Measurements from ENCODE around the gene PARP4. TPM values are rescaled to one million over a fixed set of nuclear protein-coding genes. Genes with fewer than 3 reads are reported as not detected.
"Not testable (repeated sequence)": the region's sequence is repeated elsewhere in the genome, so short reads cannot be mapped to it uniquely, and the experiment has no call there.

Gene PARP4
- total and polyA plus RNA-seq, 2 donors (not counting 3 experiments of a cell fraction or from before 2014, with no cell fraction given) = 37.1 to 71.7 TPM

DNA sequence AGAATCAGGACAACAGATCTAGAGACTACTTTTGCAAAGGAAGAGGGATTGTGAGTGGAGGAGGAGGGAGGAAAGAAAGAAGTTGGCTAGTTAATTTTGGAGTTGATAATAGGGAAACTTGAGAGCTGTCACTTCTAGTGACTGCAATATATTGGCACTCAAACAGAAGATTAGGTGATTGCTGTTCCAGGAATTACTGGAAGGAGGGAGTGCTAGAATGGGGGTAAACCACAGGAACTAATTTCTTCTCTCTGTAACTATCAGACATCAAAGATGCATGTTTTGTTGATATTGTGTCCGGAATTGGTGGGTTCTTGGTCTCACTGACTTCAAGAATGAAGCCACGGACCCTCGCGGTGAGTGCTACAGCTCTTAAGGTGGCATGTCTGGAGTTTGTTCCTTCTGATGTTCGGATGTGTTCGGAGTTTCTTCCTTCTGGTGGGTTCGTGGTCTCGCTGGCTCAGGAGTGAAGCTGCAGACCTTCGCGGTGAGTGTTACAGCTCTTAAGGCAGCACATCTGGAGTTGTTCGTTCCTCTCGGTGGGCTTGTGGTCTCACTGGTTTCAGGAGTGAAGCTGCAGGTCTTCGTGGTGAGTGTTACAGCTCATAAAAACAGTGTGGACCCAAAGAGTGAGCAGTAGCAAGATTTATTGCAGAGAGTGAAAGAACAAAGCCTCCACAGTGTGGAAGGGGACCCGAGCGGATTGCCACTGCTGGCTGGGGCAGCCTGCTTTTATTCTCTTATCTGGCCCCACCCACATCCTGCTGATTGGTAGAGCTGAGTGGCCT lies 47.0 kb upstream of the PARP4 start:
- intact Hi-C loops (cut with micrococcal nuclease) = loop anchor here (5.0 kb wide), 1 partner anchor 242 kb away; no protein-coding TSS in a partner anchor
- H3K79me2 ChIP-seq (ENCODE audit: control insufficient read depth, insufficient read depth, low read length); H3K4me3 ChIP-seq (replicated peaks in 1 of 3; ENCODE audit: insufficient read depth in 1 of 3, low read depth in 1 of 3, low read length in 3 of 3); H4K20me1 ChIP-seq (replicated peaks; ENCODE audit: control insufficient read depth, extremely low read depth, insufficient read depth, low read length); POLR2A ChIA-PET; H3K4me2 ChIP-seq (ENCODE audit: insufficient read depth, low read length); BruUV-seq (replicated peaks); H3K9me1 ChIP-seq (replicated peaks; ENCODE audit: control insufficient read depth, extremely low read depth, insufficient read depth, low read length); dilution Hi-C loops (cut with MboI; ENCODE audit: extremely low pct_ligation_motif_present, low sequenced_read_pairs); FAIRE-seq; CTCF ChIA-PET; DNase-seq (ENCODE audit: low read depth, low spot score); H3K9me3 ChIP-seq (replicated peaks; ENCODE audit: control insufficient read depth, insufficient read depth, low read length); H3K27ac ChIP-seq (ENCODE audit: insufficient read depth, low read depth, low read length); H3K4me1 ChIP-seq (ENCODE audit: control insufficient read depth, extremely low read depth, insufficient read depth, low read length); H3K36me3 ChIP-seq (ENCODE audit: control insufficient read depth in 2 of 2, extremely low read depth in 1 of 2, insufficient read depth in 2 of 2, low read length in 2 of 2); H3K9ac ChIP-seq (replicated peaks; ENCODE audit: extremely low read depth, insufficient read depth, low read length); H2AFZ ChIP-seq (ENCODE audit: low read depth, low read length): not testable (repeated sequence)
- H3K27me3 ChIP-seq (ENCODE audit: control insufficient read depth in 2 of 2, insufficient read depth in 2 of 2, low read length in 2 of 2) = peaks cover 2 to 12% of the 10 kb centered on the region in 2 experiments

DNA sequence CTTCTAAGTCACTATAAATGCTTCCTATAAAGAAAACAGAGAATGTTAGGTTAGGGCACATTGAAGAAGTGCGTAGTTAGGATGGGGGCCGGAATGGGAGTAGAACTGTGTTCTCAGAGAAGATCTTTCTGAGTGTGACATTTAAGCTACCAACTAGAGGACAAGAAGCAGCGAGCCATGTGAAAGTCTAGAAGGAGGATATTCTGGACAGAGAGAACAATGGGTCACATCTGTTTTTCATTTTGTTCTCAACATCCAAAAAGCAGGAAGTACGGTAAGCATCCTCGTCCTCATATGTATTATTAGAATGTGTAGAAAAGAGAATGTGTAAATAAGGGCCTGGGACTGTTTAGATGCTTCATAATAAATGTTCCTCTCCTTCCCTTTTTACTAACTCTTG lies 44.5 kb upstream of the PARP4 start:
- BruUV-seq (replicated peaks) = no TSS peak
- Histone ChIP-seq H3K4me2 (ENCODE audit: insufficient read depth, low read length) (no peak overlapping the region), H2AFZ (ENCODE audit: low read depth, low read length) (no peak overlapping the region), H3K9ac (replicated peaks; ENCODE audit: extremely low read depth, insufficient read depth, low read length) (no peak overlapping the region), H3K27ac (ENCODE audit: insufficient read depth, low read depth, low read length) (no peak overlapping the region), H3K79me2 (ENCODE audit: control insufficient read depth, insufficient read depth, low read length) (no peaks in the 10 kb centered on the region), H3K4me1 (ENCODE audit: control insufficient read depth, extremely low read depth, insufficient read depth, low read length) (no peaks in the 10 kb centered on the region), H3K27me3 (ENCODE audit: control insufficient read depth in 2 of 2, insufficient read depth in 2 of 2, low read length in 2 of 2) (peaks cover 2 to 11% of the 10 kb centered on the region in 2 experiments), H3K36me3 (ENCODE audit: control insufficient read depth in 2 of 2, extremely low read depth in 1 of 2, insufficient read depth in 2 of 2, low read length in 2 of 2) (no peaks in the 10 kb centered on the region), H3K4me3 (replicated peaks in 1 of 3; ENCODE audit: insufficient read depth in 1 of 3, low read depth in 1 of 3, low read length in 3 of 3) (no peak overlapping the region), H4K20me1 (replicated peaks; ENCODE audit: control insufficient read depth, extremely low read depth, insufficient read depth, low read length) (no peaks in the 10 kb centered on the region), H3K9me3 (replicated peaks; ENCODE audit: control insufficient read depth, insufficient read depth, low read length) (no peaks in the 10 kb centered on the region), H3K9me1 (replicated peaks; ENCODE audit: control insufficient read depth, extremely low read depth, insufficient read depth, low read length) (no peaks in the 10 kb centered on the region)
- ChIA-PET CTCF (no interaction called here), POLR2A (no interaction called here)
- dilution Hi-C loops (cut with MboI; ENCODE audit: extremely low pct_ligation_motif_present, low sequenced_read_pairs) (no loop called here), intact Hi-C loops (cut with micrococcal nuclease) (loop anchor here (5.0 kb wide), 1 partner anchor 240 kb away; no protein-coding TSS in a partner anchor)
- DNase-seq (ENCODE audit: low read depth, low spot score) (no peak), FAIRE-seq (no peak)
- no peak for TF ChIP-seq MYC (IDR thresholded peaks at IDR 0.05; ENCODE audit: low read depth, low read length)
- no peak for TF ChIP-seq POLR2A (IDR thresholded peaks at IDR 0.05; ENCODE audit: low read depth, low read length)
- no peak for TF ChIP-seq EZH2 (IDR thresholded peaks at IDR 0.05; ENCODE audit: borderline replicate concordance, low read depth, low read length, severe bottlenecking)
- TF ChIP-seq JUN (IDR thresholded peaks at IDR 0.05; ENCODE audit: borderline replicate concordance, insufficient read depth, insufficient read length, low read depth) = no peak
- TF ChIP-seq FOS (IDR thresholded peaks at IDR 0.05; ENCODE audit: borderline replicate concordance, insufficient read depth, low read length) = no peak
- TF ChIP-seq, protein P1, sequence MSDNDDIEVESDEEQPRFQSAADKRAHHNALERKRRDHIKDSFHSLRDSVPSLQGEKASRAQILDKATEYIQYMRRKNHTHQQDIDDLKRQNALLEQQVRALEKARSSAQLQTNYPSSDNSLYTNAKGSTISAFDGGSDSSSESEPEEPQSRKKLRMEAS (IDR thresholded peaks at IDR 0.05; ENCODE audit: insufficient read depth, insufficient read length) = no peak
- TF ChIP-seq GATA2 (IDR thresholded peaks at IDR 0.05; ENCODE audit: insufficient read depth, insufficient read length, low read depth, low read length) = no peak
- no peak for TF ChIP-seq POLR2AphosphoS5 (IDR thresholded peaks at IDR 0.05; ENCODE audit: insufficient read depth, low read depth, low read length)
- TF ChIP-seq, protein P2, sequence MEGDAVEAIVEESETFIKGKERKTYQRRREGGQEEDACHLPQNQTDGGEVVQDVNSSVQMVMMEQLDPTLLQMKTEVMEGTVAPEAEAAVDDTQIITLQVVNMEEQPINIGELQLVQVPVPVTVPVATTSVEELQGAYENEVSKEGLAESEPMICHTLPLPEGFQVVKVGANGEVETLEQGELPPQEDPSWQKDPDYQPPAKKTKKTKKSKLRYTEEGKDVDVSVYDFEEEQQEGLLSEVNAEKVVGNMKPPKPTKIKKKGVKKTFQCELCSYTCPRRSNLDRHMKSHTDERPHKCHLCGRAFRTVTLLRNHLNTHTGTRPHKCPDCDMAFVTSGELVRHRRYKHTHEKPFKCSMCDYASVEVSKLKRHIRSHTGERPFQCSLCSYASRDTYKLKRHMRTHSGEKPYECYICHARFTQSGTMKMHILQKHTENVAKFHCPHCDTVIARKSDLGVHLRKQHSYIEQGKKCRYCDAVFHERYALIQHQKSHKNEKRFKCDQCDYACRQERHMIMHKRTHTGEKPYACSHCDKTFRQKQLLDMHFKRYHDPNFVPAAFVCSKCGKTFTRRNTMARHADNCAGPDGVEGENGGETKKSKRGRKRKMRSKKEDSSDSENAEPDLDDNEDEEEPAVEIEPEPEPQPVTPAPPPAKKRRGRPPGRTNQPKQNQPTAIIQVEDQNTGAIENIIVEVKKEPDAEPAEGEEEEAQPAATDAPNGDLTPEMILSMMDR (IDR thresholded peaks at IDR 0.05; ENCODE audit: extremely low read depth in 1 of 2, insufficient read depth in 1 of 2, low read depth in 1 of 2, low read length in 2 of 2) = no peak

Measured in endothelial cell of umbilical vein (primary cell).